DOHH2 (cell line): ENCODE results near the gene USP50.
"Not testable (repeated sequence)": the region's sequence is repeated elsewhere in the genome, so short reads cannot be mapped to it uniquely, and the experiment has no call there.

Experiments
- H3F3A ChIP-seq: fragments of 200-600 bp; sonication (generic), shearing (Covaris generic); 2 replicates; pipeline ENCODE4 v1.6.0; 2016; ENCODE audit warnings: antibody characterized with exemption, mild to moderate bottlenecking; ENCODE audit not compliant: control insufficient read depth, insufficient read depth
- H3K27ac ChIP-seq: fragments of 200-600 bp; sonication (generic); 2 replicates; pipeline ENCODE4 v1.5.1; 2014; ENCODE audit warnings: low read depth, mild to moderate bottlenecking, low read length, moderate library complexity
- H3K27me3 ChIP-seq: fragments of 200-600 bp; sonication (generic); 2 replicates; pipeline ENCODE4 v1.6.1; 2014; ENCODE audit warnings: mild to moderate bottlenecking, low read length, mixed read lengths; ENCODE audit not compliant: control insufficient read depth
- H3K36me3 ChIP-seq: fragments of 200-600 bp; sonication (generic); 2 replicates; pipeline ENCODE4 v1.6.1; 2014; ENCODE audit warnings: mild to moderate bottlenecking, low read length, moderate library complexity, mixed read lengths; ENCODE audit not compliant: control insufficient read depth
- H3K4me1 ChIP-seq: fragments of 200-600 bp; sonication (generic); 2 replicates; pipeline ENCODE4 v1.6.1; 2014; ENCODE audit warnings: mild to moderate bottlenecking, low read length, mixed read lengths; ENCODE audit not compliant: control insufficient read depth
- H3K4me2 ChIP-seq: fragments of 200-600 bp; sonication (generic); 2 replicates; pipeline ENCODE4 v1.6.0; 2014; ENCODE audit warnings: mild to moderate bottlenecking, low read length, moderate library complexity
- H3K4me3 ChIP-seq: fragments of 200-600 bp; sonication (generic); 2 replicates; pipeline ENCODE4 v1.5.1; 2014; ENCODE audit warnings: mild to moderate bottlenecking, low read length, mixed read lengths
- H3K79me2 ChIP-seq: fragments of 200-600 bp; sonication (generic); 2 replicates; pipeline ENCODE4 v1.6.1; 2014; ENCODE audit warnings: mild to moderate bottlenecking, low read length, mixed read lengths; ENCODE audit not compliant: control insufficient read depth
- H3K9me2 ChIP-seq: fragments of 200-600 bp; sonication (generic); replicated peaks from 2 replicates; pipeline ENCODE4 v1.6.1; 2014; ENCODE audit warnings: mild to moderate bottlenecking, low read length, mixed read lengths; ENCODE audit not compliant: control insufficient read depth
- H3K9me3 ChIP-seq: fragments of 200-600 bp; sonication (generic); 2 replicates; pipeline ENCODE4 v1.6.1; 2014; ENCODE audit warnings: antibody characterized with exemption, low read length, mixed read lengths; ENCODE audit not compliant: control insufficient read depth, insufficient read depth
- H4K20me1 ChIP-seq: fragments of 200-600 bp; sonication (generic); 2 replicates; pipeline ENCODE4 v1.6.0; 2014; ENCODE audit warnings: low read depth, mild to moderate bottlenecking, antibody characterized with exemption, low read length, moderate library complexity; ENCODE audit not compliant: control insufficient read depth, insufficient read depth
- CTCF ChIP-seq: fragments of 200-600 bp; sonication (generic); IDR thresholded peaks from one replicate; pipeline ENCODE4 v1.5.1; 2014; ENCODE audit warnings: antibody characterized with exemption, mild to moderate bottlenecking, low read depth, low read length; ENCODE audit not compliant: poor library complexity, severe bottlenecking
- EZH2phosphoT487 ChIP-seq: fragments of 200-600 bp; sonication (generic); IDR thresholded peaks from 2 replicates; pipeline ENCODE4 v1.6.1; 2017; ENCODE audit warnings: borderline replicate concordance, mild to moderate bottlenecking, antibody characterized with exemption, low read length, moderate library complexity, mixed read lengths

The USP50 gene

DNA sequence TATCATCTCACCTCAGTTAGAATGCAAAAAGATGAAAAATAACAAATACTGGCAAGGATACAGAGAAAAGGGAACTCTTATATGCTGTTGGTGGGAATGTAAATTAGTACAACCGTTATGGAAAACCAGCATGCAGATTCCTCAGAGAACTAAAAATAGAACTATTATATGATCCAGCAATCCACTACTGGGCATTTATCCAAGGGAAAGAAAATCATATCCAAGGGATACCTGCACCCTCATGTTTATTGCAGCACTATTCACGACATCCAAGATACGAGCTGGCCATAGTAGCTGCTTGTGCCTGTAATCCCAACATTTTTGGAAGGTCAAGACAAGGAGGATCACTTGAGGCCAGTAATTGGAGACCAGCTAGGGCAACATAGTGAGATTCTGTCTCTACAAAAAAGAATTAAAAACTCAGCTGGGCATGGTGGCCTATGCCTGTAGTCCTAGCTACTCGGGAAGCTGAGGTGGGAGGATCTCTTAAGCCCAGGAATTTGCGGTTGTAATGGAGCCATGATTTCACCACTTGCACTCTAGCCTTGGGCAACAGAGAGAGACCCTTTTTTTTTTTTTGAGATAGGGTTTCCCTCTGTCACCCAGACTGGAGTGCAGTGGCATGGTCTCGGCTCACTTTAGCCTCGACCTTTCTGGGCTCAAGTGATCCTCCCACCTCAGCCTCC, 26.6 kb downstream of the USP50 start:
- Histone ChIP-seq H3K27me3 (no peaks in the 10 kb centered on the region), H3K9me2 (no peaks in the 10 kb centered on the region), H3K27ac (no peak overlapping the region), H3F3A (no peaks in the 10 kb centered on the region), H3K4me3 (no peak overlapping the region), H3K4me1 (no peaks in the 10 kb centered on the region), H3K79me2 (no peaks in the 10 kb centered on the region), H4K20me1 (no peaks in the 10 kb centered on the region), H3K4me2 (no peak overlapping the region), H3K9me3 (peaks cover 3% of the 10 kb centered on the region; the same call in 1 of the 2 replicates), H3K36me3 (no peaks in the 10 kb centered on the region)
- TF ChIP-seq CTCF = no peak
- TF ChIP-seq EZH2phosphoT487 = no peak

DNA sequence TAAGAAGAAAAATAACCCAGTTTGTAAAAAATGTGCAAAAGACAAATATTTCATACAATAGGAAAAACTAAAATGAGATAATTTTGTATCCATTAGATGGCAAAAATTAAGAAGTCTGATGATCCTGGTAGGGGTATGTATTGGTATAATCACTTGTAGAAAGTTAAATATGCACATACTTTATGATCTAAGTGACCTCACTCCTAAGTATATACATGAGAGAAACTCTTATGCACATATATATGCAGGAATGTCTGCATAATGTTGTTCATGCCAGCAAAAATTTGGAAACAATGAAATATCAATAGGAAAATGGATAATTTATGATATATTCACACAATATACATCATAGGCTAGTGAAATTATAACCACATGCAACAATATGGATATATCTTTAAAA, 33.5 kb downstream of the USP50 start:
- H3K9me2 ChIP-seq = no peaks in the 10 kb centered on the region
- H3K4me2 ChIP-seq = no peak overlapping the region
- peaks cover 3% of the 10 kb centered on the region; the same call in 1 of the 2 replicates for H3K9me3 ChIP-seq
- no peaks in the 10 kb centered on the region for H3K27me3 ChIP-seq
- TF ChIP-seq EZH2phosphoT487 (no peak), CTCF (no peak)
- H3K79me2 ChIP-seq = no peaks in the 10 kb centered on the region
- H3K36me3 ChIP-seq = no peaks in the 10 kb centered on the region
- no peaks in the 10 kb centered on the region for H3F3A ChIP-seq
- no peak overlapping the region for H3K27ac ChIP-seq
- no peak overlapping the region for H3K4me3 ChIP-seq
- H3K4me1 ChIP-seq = no peaks in the 10 kb centered on the region
- H4K20me1 ChIP-seq = no peaks in the 10 kb centered on the region

GRCh38 chr15:50506121-50506520, 40.3 kb downstream of the USP50 start:
- Histone ChIP-seq H4K20me1 (no peaks in the 10 kb centered on the region), H3K4me1 (no peaks in the 10 kb centered on the region), H3K36me3 (peaks cover 4% of the 10 kb centered on the region; the same call in 1 of the 2 replicates), H3K9me2 (no peaks in the 10 kb centered on the region), H3K27me3 (no peaks in the 10 kb centered on the region), H3K4me2 (no peak overlapping the region), H3F3A (no peaks in the 10 kb centered on the region), H3K79me2 (no peaks in the 10 kb centered on the region), H3K9me3 (no peaks in the 10 kb centered on the region), H3K27ac (no peak overlapping the region), H3K4me3 (no peak overlapping the region)
- TF ChIP-seq CTCF (no peak), EZH2phosphoT487 (no peak)

- not testable (repeated sequence) for H3F3A ChIP-seq, H3K9me3 ChIP-seq, H4K20me1 ChIP-seq, H3K27me3 ChIP-seq, H3K27ac ChIP-seq, H3K79me2 ChIP-seq, H3K4me3 ChIP-seq, H3K4me2 ChIP-seq, H3K36me3 ChIP-seq, H3K9me2 ChIP-seq, H3K4me1 ChIP-seq
These were observed 40.8 kb downstream of the USP50 start for GRCh38 chr15:50505656-50506055.
